ENCODE measurements around the gene MAD1L1.

The MAD1L1 gene

GRCh38 chr7:1848013-1848640, 384.6 kb downstream of the MAD1L1 start:
- TF ChIP-seq CTCF (IDR thresholded peaks at IDR 0.05) = no peak

- TF ChIP-seq CTCF (IDR thresholded peaks at IDR 0.05) = no peak
Observed at GRCh38 chr7:1847260-1848001, 385.3 kb downstream of the MAD1L1 start.

GRCh38 chr7:1846331-1847065, 386.2 kb downstream of the MAD1L1 start:
- no peak for TF ChIP-seq CTCF (IDR thresholded peaks at IDR 0.05)

- TF ChIP-seq CTCF (IDR thresholded peaks at IDR 0.05) = no peak
Observed at GRCh38 chr7:1845536-1846311, 387.0 kb downstream of the MAD1L1 start.

GRCh38 chr7:1844951-1845390, 387.8 kb downstream of the MAD1L1 start:
- no peak for TF ChIP-seq CTCF (IDR thresholded peaks at IDR 0.05)

- TF ChIP-seq CTCF (IDR thresholded peaks at IDR 0.05) = no peak
Observed at GRCh38 chr7:1844336-1844950, 388.3 kb downstream of the MAD1L1 start.

GRCh38 chr7:1843921-1844335, 388.8 kb downstream of the MAD1L1 start:
- TF ChIP-seq CTCF (IDR thresholded peaks at IDR 0.05) = no peak

Data from LNCAP (cell line).